PFSK-1 (cell line): ENCODE results near the gene EAF2.

Source experiments
- FOXP2 ChIP-seq: optimal IDR thresholded peaks from 2 replicates; pipeline ENCODE3; 2011; ENCODE audit warnings: borderline replicate concordance, control low read depth, inconsistent platforms; ENCODE audit not compliant: insufficient read depth; ENCODE audit errors: extremely low read length, extremely low read depth
- POLR2AphosphoS5 ChIP-seq: IDR thresholded peaks from 2 replicates; pipeline ENCODE4 v1.6.1; 2012; ENCODE audit warnings: low read depth, mild to moderate bottlenecking, control low read depth, low read length, moderate library complexity
- SIN3A ChIP-seq: IDR thresholded peaks from 2 replicates; pipeline ENCODE4 v1.6.1; 2012; ENCODE audit warnings: mild to moderate bottlenecking, low read length, moderate library complexity, borderline replicate concordance; ENCODE audit not compliant: insufficient read depth
- TAF1 ChIP-seq: IDR thresholded peaks from 2 replicates; pipeline ENCODE4 v1.6.1; 2012; ENCODE audit warnings: low read length, control low read depth, borderline replicate concordance; ENCODE audit not compliant: insufficient read depth
- TF ChIP-seq, protein P1 (sequence below), 2 experiments: IDR thresholded peaks; 2 replicates each; pipeline versions ENCODE4 v1.6.1 to v1.8.0; 2011 to 2012; ENCODE audit warnings: low read depth in 2 of 2, low read length in 2 of 2, control low read depth in 1 of 2, inconsistent platforms in 1 of 2, mild to moderate bottlenecking in 1 of 2, moderate library complexity in 1 of 2; ENCODE audit not compliant: insufficient read depth in 1 of 2

EAF2 gene

DNA sequence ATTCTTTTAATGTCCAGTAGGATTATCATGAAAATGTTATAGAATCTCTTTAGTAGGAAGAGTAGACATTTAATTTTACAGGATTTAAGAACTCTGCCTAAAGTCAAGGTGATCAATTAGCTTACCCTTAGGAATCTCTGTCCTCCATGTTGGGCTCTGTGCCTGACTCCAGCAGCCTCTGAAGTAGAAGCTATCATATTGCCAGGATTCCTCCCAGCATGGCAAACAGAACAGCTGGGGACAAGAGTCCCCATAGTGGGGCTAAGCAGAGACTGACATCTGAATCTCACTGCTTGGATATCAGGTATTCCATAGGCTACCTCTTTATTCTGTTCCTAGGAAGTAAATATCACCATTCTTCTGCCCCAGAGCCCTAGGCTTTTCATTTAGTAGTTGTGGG is 60.7 kb downstream of the EAF2 start:
- TF ChIP-seq, protein P1, sequence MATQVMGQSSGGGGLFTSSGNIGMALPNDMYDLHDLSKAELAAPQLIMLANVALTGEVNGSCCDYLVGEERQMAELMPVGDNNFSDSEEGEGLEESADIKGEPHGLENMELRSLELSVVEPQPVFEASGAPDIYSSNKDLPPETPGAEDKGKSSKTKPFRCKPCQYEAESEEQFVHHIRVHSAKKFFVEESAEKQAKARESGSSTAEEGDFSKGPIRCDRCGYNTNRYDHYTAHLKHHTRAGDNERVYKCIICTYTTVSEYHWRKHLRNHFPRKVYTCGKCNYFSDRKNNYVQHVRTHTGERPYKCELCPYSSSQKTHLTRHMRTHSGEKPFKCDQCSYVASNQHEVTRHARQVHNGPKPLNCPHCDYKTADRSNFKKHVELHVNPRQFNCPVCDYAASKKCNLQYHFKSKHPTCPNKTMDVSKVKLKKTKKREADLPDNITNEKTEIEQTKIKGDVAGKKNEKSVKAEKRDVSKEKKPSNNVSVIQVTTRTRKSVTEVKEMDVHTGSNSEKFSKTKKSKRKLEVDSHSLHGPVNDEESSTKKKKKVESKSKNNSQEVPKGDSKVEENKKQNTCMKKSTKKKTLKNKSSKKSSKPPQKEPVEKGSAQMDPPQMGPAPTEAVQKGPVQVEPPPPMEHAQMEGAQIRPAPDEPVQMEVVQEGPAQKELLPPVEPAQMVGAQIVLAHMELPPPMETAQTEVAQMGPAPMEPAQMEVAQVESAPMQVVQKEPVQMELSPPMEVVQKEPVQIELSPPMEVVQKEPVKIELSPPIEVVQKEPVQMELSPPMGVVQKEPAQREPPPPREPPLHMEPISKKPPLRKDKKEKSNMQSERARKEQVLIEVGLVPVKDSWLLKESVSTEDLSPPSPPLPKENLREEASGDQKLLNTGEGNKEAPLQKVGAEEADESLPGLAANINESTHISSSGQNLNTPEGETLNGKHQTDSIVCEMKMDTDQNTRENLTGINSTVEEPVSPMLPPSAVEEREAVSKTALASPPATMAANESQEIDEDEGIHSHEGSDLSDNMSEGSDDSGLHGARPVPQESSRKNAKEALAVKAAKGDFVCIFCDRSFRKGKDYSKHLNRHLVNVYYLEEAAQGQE (IDR thresholded peaks at IDR 0.05; ENCODE audit: insufficient read depth in 1 of 2, low read depth in 2 of 2, low read length in 2 of 2): no peak
- no peak for TF ChIP-seq FOXP2

DNA sequence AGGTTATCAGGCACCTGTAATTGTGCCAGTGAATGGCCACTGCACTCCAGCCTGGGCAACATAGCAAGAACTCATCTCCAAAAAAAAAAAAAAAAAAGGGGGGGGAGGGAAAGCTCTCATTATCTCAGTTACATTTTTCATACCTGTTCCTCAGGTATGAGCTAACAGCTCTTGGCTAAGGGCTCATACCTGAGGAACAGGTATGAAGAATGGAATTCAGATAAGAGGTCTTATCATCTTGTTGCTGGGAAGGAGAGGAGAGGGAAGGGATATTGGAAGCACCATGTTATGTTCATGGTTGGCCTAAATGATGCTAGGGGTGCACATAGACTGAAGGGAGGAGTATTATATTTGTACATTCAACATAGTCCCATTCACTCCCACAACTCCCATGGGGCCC is 61.8 kb downstream of the EAF2 start:
- no peak for TF ChIP-seq POLR2AphosphoS5
- TF ChIP-seq TAF1: no peak
- TF ChIP-seq, protein P1 (IDR thresholded peaks at IDR 0.05; ENCODE audit: insufficient read depth in 1 of 2, low read depth in 2 of 2, low read length in 2 of 2): no peak
- TF ChIP-seq FOXP2: no peak
- no peak for TF ChIP-seq SIN3A

DNA sequence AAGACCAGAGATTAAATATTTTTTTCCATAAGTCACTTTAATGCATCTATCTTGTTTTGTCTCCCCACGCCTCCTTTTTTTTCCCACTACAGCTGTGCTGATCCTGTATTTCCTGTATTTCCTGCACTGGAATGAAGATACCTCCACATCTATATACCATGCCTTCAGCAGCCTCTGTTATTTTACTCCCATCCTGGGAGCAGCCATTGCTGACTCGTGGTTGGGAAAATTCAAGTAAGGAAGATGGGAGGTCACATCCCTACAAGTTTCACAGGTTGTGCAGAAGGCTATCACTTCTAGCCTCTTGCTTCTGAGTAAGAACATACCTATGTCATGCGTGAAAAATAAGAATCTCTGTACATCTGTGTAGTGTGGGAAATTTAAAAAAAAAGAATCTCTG is 62.3 kb downstream of the EAF2 start:
- TF ChIP-seq TAF1: no peak
- no peak for TF ChIP-seq FOXP2
- no peak for TF ChIP-seq POLR2AphosphoS5
- TF ChIP-seq, protein P1 (IDR thresholded peaks at IDR 0.05; ENCODE audit: insufficient read depth in 1 of 2, low read depth in 2 of 2, low read length in 2 of 2): no peak

DNA sequence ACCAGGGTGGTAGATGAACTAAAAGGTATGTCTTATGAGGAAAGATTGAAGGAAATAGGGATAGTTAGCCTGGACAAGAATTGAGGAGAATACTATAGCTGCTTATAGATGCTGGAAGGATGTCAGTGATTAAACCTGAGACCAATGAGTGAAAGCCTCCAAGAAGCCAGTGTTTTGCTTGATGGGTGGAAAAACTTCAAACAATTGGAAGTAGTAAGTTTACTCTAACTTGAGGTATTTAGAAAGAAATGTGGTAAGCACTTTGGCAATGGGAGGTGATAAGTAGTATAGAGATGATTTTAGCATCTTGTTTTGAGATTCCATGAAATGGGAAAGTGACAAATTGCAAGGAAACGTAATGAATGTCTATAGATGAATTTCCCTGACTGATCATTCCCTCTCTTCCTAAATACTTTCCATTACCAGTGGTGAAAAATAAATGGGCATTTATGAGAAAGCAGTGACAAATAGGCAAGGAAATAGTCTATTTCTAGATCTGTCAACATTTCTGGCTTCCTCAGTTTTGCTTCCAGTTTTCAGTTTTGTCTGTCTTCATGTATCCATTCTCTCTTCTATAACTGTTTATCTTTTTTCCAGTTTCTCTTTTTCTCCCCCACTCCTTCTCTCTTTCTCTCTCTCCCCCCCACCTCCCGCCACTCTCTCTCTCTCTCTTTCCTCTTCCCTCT is 78.4 kb downstream of the EAF2 start:
- TF ChIP-seq, protein P1 (IDR thresholded peaks at IDR 0.05; ENCODE audit: insufficient read depth in 1 of 2, low read depth in 2 of 2, low read length in 2 of 2): no peak
- TF ChIP-seq TAF1: no peak
- TF ChIP-seq FOXP2: no peak
- TF ChIP-seq POLR2AphosphoS5: no peak
- TF ChIP-seq SIN3A: no peak
